A549 treated with AZD9567 at 1 μM for 4 hours (cell line): ENCODE data around the gene VAMP7. TPM values are rescaled to one million over a fixed set of nuclear protein-coding genes. Genes with fewer than 3 reads are reported as not detected.

Experiments used
- total RNA-seq: library from RNA; stranded (reverse); fragments of 200-300 nt; extraction: Qiagen RNA extraction; gene quantifications from 5 replicates; pipeline ENCODE4 v1.2.3, GENCODE V29; 2022; ENCODE audit not compliant: insufficient read depth

Gene VAMP7, protein sequence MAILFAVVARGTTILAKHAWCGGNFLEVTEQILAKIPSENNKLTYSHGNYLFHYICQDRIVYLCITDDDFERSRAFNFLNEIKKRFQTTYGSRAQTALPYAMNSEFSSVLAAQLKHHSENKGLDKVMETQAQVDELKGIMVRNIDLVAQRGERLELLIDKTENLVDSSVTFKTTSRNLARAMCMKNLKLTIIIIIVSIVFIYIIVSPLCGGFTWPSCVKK
- total RNA-seq = 26.5 to 37.3 TPM (median 32.6 TPM) in 5 replicates

DNA sequence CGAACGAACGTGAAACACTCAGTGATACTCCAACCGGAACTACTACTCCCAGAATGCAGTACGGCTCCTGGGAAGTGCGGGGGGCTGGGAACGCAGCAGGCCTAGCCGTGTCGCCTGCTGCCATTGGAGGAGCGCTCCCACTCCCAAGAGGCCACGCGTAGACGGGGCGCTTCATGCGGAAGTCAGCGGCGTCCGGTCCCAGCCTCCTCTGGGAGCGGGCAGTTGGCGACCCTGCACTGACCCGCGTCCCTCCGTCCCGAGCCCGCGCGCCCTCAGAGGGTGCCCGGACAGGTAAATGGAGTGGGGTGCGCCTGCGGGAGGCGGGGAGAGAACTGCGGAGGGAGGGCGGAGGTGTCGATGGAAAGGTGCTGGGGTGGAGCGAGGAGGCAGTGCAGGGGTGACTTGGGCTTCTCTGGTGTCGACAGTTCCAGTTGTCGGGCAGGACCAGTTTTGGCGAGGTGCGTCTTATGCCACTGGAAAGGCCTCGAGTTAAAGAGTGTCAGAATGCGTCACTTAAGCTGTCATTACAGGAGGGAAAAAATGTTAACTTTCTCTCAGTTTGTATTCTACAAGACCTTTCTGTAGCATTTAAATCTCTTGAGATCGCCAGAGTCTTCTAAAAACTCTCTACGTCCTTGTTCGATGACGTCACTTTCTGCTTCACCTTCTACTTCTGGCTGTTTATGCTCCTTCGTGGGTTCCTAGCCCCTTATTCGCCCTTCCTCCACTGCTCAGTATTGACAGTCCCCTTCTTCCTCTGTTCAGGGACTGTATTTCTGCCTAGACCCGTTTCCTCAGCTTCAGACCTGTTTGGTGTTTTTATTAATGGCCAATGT lies at the start of gene VAMP7:
VAMP7 (plus strand) TSS at position 188 of the 836 bp plus-strand sequence. CDS start 8,122 bp downstream, outside the sequence.

Other genes with a start within 250 kb of the VAMP7 start
- 0.16 to 0.22 TPM (median 0.18 TPM) in 4 of 5 replicates, not detected in the other for gene IL9R, start 116.4 kb downstream of the VAMP7 start, total RNA-seq